DND-41 (cell line): Measurements from ENCODE around the gene STX16.

Source experiments
- CTCF ChIP-seq: IDR thresholded peaks from 2 replicates; pipeline ENCODE4 v1.5.1; 2012; ENCODE audit warnings: borderline replicate concordance, low read length, moderate library complexity, mild to moderate bottlenecking; ENCODE audit not compliant: poor library complexity, severe bottlenecking; ENCODE audit errors: extremely low read depth
- EZH2 ChIP-seq: IDR thresholded peaks from 3 replicates; pipeline ENCODE4 v1.6.1; 2012; ENCODE audit warnings: borderline replicate concordance, low read depth, mild to moderate bottlenecking, moderate library complexity, low read length, inconsistent platforms; ENCODE audit not compliant: severe bottlenecking

- TF ChIP-seq CTCF (no peak), EZH2 (no peak)
Measured at GRCh38 chr20:58715801-58716475, 64.9 kb downstream of the STX16 start.
